Endometrial microvascular endothelial cells (primary cell): ENCODE results near the gene OXSM. TPM values are rescaled to one million over a fixed set of nuclear protein-coding genes. Genes with fewer than 3 reads are reported as not detected.

Source experiments
- in situ Hi-C: cut with HindIII; loops from 2 replicates; pipeline ENCODE4 v1.10.0; 2017; ENCODE audit warnings: low sequenced_read_pairs, low pct_unique_long_range_greater_than_20kb; ENCODE audit errors: inconsistent ontology term
- total RNA-seq: library from RNA; depleted of rRNA; stranded (reverse); fragments of >200 nt; gene quantifications from one replicate; pipeline ENCODE4 v1.2.3, GENCODE V29; 2015; ENCODE audit errors: inconsistent ontology term

Gene OXSM
- total RNA-seq, 1 donor from 2014 or later: 16.0 TPM

DNA sequence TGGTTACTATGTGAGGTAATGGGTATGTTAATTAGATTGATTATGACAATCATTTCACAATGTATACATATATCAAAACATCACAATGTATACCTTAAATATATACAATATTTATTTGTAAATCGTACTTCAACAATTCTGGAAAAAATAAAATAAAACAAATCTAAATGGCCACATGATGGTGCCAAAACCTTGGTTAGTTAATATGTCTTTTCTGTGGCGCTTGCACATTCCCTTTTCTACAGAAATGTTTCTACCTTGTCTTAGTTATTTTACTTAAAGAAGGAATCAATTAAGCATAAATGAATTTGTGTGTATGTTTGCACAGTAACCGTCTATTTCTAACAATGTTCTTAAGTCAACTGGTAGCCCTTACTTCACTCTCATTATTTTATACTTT, 53.4 kb downstream of the OXSM start:
- in situ Hi-C loops: no loop called here

Other genes with a start within 250 kb of the OXSM start
- gene TOP2B, start 125.2 kb upstream of the OXSM start, total RNA-seq: 70.4 TPM
- 36.7 TPM for gene NGLY1, start 6.6 kb upstream of the OXSM start, total RNA-seq